ENCODE data around the gene SHC1. TPM values are rescaled to one million over a fixed set of nuclear protein-coding genes. Genes with fewer than 3 reads are reported as not detected.

The SHC1 gene
- total and polyA plus RNA-seq, 2 donors (not counting 1 experiment from before 2014, with no cell fraction given) = 50.1 to 61.4 TPM

DNA sequence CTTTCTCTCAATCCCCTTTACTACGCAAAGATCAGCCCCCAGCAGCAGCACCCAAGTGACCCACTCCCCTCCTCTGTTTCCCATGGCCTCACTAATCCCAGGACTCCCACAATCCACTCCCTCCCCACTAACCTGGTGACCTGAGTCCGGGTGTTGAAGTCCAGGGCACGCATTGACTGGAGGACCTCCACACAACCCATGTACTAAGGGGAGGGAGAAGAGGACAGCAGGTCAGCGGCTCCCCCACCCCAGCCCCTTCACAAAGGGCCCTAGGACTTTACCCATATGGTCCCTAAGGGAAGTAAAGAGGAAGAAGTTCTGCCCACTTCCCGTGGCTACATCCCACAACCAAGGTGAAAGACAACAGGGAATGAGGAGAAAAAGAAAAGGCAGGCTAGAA, 1.3 kb downstream of the SHC1 start:
- intact Hi-C loops (cut with micrococcal nuclease) = no loop called here
- H3K4me3 ChIP-seq (ENCODE audit: control extremely low read depth in 1 of 5, extremely low read depth in 1 of 5, insufficient read depth in 1 of 5, low read depth in 2 of 5, low read length in 4 of 5) = no peak overlapping the region
- no peak overlapping the region for H3K27ac ChIP-seq (ENCODE audit: low read length in 2 of 2)
- peaks cover 6 to 56% of the 10 kb centered on the region in 2 experiments for H3K36me3 ChIP-seq (replicated peaks in 1 of 2; ENCODE audit: control extremely low read depth in 1 of 2, control insufficient read depth in 1 of 2, extremely low read depth in 1 of 2, insufficient read depth in 2 of 2, low read length in 1 of 2)
- H3K9me3 ChIP-seq (ENCODE audit: control extremely low read depth in 1 of 3, control insufficient read depth in 2 of 3, insufficient read depth in 1 of 3, low read length in 2 of 3) = no peaks in the 10 kb centered on the region
- WGBS (ENCODE audit: insufficient coverage) = 100% methylated on average over 1 of the region's 5 CpGs
- CTCF ChIA-PET = interaction anchor here (0.8 kb wide), 1 partner anchor 48 kb away, joined by 3 read pairs; no protein-coding TSS in a partner anchor
- ATAC-seq (ENCODE audit: low read depth) (no peak), DNase-seq (no peak)
- H3K9ac ChIP-seq (ENCODE audit: low read length) = no peak overlapping the region
- Mint-ChIP-seq H3K9me3 (ENCODE audit: insufficient read depth) (no peaks in the 10 kb centered on the region), H3K4me1 (peaks cover 27% of the 10 kb centered on the region), H3K4me3 (no peak overlapping the region), H3K27me3 (no peaks in the 10 kb centered on the region), H3K27ac (peak overlapping the region; percentile 71)
- H3K79me2 ChIP-seq (ENCODE audit: control insufficient read depth, insufficient read depth, low read length) = peaks cover 76% of the 10 kb centered on the region
- H3K4me2 ChIP-seq (replicated peaks; ENCODE audit: low read depth, low read length, poor library complexity, severe bottlenecking) = no peak overlapping the region
- H3K27me3 ChIP-seq (replicated peaks in 1 of 4; ENCODE audit: control extremely low read depth in 1 of 4, control insufficient read depth in 3 of 4, insufficient read depth in 4 of 4, low read length in 3 of 4) = no peaks in the 10 kb centered on the region
- POLR2A ChIA-PET = no interaction called here
- TF ChIP-seq EZH2 (IDR thresholded peaks at IDR 0.05; ENCODE audit: borderline replicate concordance, insufficient read depth, low read depth, low read length, poor library complexity, severe bottlenecking) (no peak), CTCF (IDR thresholded peaks at IDR 0.05) (no peak)
- no peak overlapping the region for H2AFZ ChIP-seq (ENCODE audit: insufficient read depth, low read depth, low read length, poor library complexity, severe bottlenecking)
- H3K4me1 ChIP-seq (ENCODE audit: control insufficient read depth in 2 of 2, insufficient read depth in 2 of 2, low read length in 2 of 2) = peaks cover 13 to 33% of the 10 kb centered on the region in 2 donors
- peaks cover 39% of the 10 kb centered on the region for H4K20me1 ChIP-seq (ENCODE audit: control insufficient read depth, insufficient read depth, low read length, poor library complexity, severe bottlenecking)

DNA sequence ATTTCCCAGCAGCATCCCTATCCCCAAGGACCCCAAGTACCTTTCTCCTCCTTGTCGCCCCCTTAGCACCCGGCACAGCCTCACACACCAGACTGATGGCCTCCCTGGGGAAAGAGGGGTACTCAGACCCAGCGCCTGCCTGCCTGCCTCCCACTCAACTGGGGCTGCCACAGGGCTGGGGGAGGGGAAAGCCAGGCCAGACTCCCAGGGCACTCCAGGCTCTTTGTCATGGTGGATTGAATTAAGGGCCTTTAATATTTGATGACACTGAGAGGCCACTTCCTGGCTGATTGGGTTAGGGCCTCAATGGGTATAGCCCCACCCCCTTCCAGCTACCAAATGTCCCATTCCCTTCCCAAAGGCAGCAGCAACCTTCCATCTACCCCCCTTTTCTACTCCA, 1.8 kb downstream of the SHC1 start:
- H3K27me3 Mint-ChIP-seq = no peaks in the 10 kb centered on the region
- Histone ChIP-seq H3K9me3 (ENCODE audit: control extremely low read depth in 1 of 3, control insufficient read depth in 2 of 3, insufficient read depth in 1 of 3, low read length in 2 of 3) (no peaks in the 10 kb centered on the region), H3K79me2 (ENCODE audit: control insufficient read depth, insufficient read depth, low read length) (peaks cover 75% of the 10 kb centered on the region), H2AFZ (ENCODE audit: insufficient read depth, low read depth, low read length, poor library complexity, severe bottlenecking) (no peak overlapping the region), H3K9ac (ENCODE audit: low read length) (no peak overlapping the region), H3K27me3 (replicated peaks in 1 of 4; ENCODE audit: control extremely low read depth in 1 of 4, control insufficient read depth in 3 of 4, insufficient read depth in 4 of 4, low read length in 3 of 4) (no peaks in the 10 kb centered on the region), H3K4me3 (ENCODE audit: control extremely low read depth in 1 of 5, extremely low read depth in 1 of 5, insufficient read depth in 1 of 5, low read depth in 2 of 5, low read length in 4 of 5) (no peak overlapping the region), H3K4me2 (replicated peaks; ENCODE audit: low read depth, low read length, poor library complexity, severe bottlenecking) (no peak overlapping the region), H3K4me1 (ENCODE audit: control insufficient read depth in 2 of 2, insufficient read depth in 2 of 2, low read length in 2 of 2) (peaks cover 13 to 34% of the 10 kb centered on the region in 2 donors), H4K20me1 (ENCODE audit: control insufficient read depth, insufficient read depth, low read length, poor library complexity, severe bottlenecking) (peaks cover 39% of the 10 kb centered on the region), H3K27ac (ENCODE audit: low read length in 2 of 2) (no peak overlapping the region), H3K36me3 (replicated peaks in 1 of 2; ENCODE audit: control extremely low read depth in 1 of 2, control insufficient read depth in 1 of 2, extremely low read depth in 1 of 2, insufficient read depth in 2 of 2, low read length in 1 of 2) (peaks cover 6 to 61% of the 10 kb centered on the region in 2 experiments)
- H3K4me1 Mint-ChIP-seq = peaks cover 27% of the 10 kb centered on the region
- peak overlapping the region; percentile 71 for H3K27ac Mint-ChIP-seq
- ATAC-seq (ENCODE audit: low read depth) (no peak), DNase-seq (no peak)
- H3K9me3 Mint-ChIP-seq (ENCODE audit: insufficient read depth) = no peaks in the 10 kb centered on the region
- intact Hi-C loops (cut with micrococcal nuclease) = no loop called here
- H3K4me3 Mint-ChIP-seq = no peak overlapping the region
- ChIA-PET CTCF (interaction anchor here (0.8 kb wide), 1 partner anchor 49 kb away, joined by 3 read pairs; no protein-coding TSS in a partner anchor), POLR2A (no interaction called here)
- 100% methylated on average over 2 of the region's 3 CpGs for WGBS (ENCODE audit: insufficient coverage)
- TF ChIP-seq CTCF (IDR thresholded peaks at IDR 0.05) = no peak
- TF ChIP-seq EZH2 (IDR thresholded peaks at IDR 0.05; ENCODE audit: borderline replicate concordance, insufficient read depth, low read depth, low read length, poor library complexity, severe bottlenecking) = no peak

Data from B cell (primary cell).